H7 (cell line): ENCODE results near the gene ALKBH8. TPM values are rescaled to one million over a fixed set of nuclear protein-coding genes. Genes with fewer than 3 reads are reported as not detected.
"Not testable (repeated sequence)": the region's sequence is repeated elsewhere in the genome, so short reads cannot be mapped to it uniquely, and the experiment has no call there.

Experiments used
- DNase-seq: peaks from one replicate; pipeline ENCODE4 v3.0.0; 2012
- H3K27me3 ChIP-seq: 2 replicates; pipeline ENCODE4 v1.6.0; 2011; ENCODE audit warnings: mild to moderate bottlenecking, low read length; ENCODE audit not compliant: control insufficient read depth, insufficient read depth
- H3K36me3 ChIP-seq: replicated peaks from 2 replicates; pipeline ENCODE4 v1.5.1; 2011; ENCODE audit warnings: low read length; ENCODE audit not compliant: control insufficient read depth, insufficient read depth
- H3K4me3 ChIP-seq: 2 replicates; pipeline ENCODE4 v1.5.1; 2011; ENCODE audit warnings: low read depth, mild to moderate bottlenecking, control low read depth, low read length, moderate library complexity; ENCODE audit not compliant: insufficient read depth
- total RNA-seq: library from RNA; depleted of rRNA; stranded (reverse); fragments of >200 nt; shearing (Covaris generic); gene quantifications from 2 replicates; pipeline ENCODE4 v1.2.3, GENCODE V29; 2014

The ALKBH8 gene
- total RNA-seq, 1 experiment from 2014 or later: 5.3 TPM

DNA sequence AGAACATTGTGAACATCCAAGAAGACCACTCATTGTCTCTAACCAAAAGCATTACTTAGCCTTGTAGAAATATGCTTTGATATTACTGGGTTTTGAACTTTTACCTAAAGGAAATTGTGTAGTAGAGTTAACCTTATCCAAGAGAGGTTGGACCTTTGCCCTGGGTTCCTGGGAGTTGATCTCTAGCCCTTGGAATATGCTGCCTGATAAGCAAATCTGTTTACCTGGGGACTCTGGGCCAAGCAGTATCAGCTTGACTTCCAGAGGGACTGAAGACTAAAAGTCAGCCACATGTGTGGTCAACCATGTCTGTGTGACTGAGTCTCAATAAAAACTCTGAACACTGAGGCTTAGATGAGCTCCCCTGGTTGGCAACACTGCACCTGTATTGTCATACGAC, 63.8 kb downstream of the ALKBH8 start:
- DNase-seq: no peak
- Histone ChIP-seq H3K27me3 (no peaks in the 10 kb centered on the region), H3K4me3 (no peak overlapping the region), H3K36me3 (peaks cover 1% of the 10 kb centered on the region; the same call in 1 of the 2 replicates)

DNA sequence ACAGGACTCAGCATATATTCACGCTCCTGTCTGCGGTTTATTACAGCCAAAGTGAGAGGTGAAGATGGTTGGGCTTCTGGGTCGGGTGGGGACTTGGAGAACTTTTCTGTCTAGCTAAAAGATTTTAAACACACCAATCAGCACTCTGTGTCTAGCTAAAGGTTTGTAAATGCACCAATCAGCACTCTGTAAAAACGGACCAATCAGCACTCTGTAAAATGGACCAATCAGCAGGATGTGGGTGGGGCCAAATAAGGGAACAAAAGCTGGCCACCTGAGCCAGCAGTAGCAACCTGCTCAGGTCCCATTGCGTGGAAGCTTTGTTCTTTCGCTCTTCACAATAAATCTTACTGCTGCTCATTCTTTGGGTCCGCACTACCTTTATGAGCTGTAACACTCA, 68.2 kb downstream of the ALKBH8 start:
- not testable (repeated sequence) for H3K36me3 ChIP-seq, DNase-seq, H3K27me3 ChIP-seq, H3K4me3 ChIP-seq

GRCh38 chr11:107496011-107496410, 69.5 kb downstream of the ALKBH8 start:
- H3K36me3 ChIP-seq: no peaks in the 10 kb centered on the region
- no peak for DNase-seq
- H3K27me3 ChIP-seq: no peaks in the 10 kb centered on the region
- H3K4me3 ChIP-seq: no peak overlapping the region

GRCh38 chr11:107494055-107494454, 71.5 kb downstream of the ALKBH8 start:
- H3K4me3 ChIP-seq: no peak overlapping the region
- no peaks in the 10 kb centered on the region for H3K36me3 ChIP-seq
- no peaks in the 10 kb centered on the region for H3K27me3 ChIP-seq
- no peak for DNase-seq

GRCh38 chr11:107493117-107493516, 72.4 kb downstream of the ALKBH8 start:
- H3K4me3 ChIP-seq: no peak overlapping the region
- no peaks in the 10 kb centered on the region for H3K27me3 ChIP-seq
- no peak for DNase-seq
- H3K36me3 ChIP-seq: no peaks in the 10 kb centered on the region

- no peak overlapping the region for H3K4me3 ChIP-seq
- H3K27me3 ChIP-seq: no peaks in the 10 kb centered on the region
- H3K36me3 ChIP-seq: no peaks in the 10 kb centered on the region
- DNase-seq: no peak
Observed at GRCh38 chr11:107490836-107491235, 74.7 kb downstream of the ALKBH8 start.

- Histone ChIP-seq H3K4me3 (no peak overlapping the region), H3K36me3 (no peaks in the 10 kb centered on the region), H3K27me3 (no peaks in the 10 kb centered on the region)
- DNase-seq: no peak
Observed at GRCh38 chr11:107482234-107482633, 83.3 kb downstream of the ALKBH8 start.

DNA sequence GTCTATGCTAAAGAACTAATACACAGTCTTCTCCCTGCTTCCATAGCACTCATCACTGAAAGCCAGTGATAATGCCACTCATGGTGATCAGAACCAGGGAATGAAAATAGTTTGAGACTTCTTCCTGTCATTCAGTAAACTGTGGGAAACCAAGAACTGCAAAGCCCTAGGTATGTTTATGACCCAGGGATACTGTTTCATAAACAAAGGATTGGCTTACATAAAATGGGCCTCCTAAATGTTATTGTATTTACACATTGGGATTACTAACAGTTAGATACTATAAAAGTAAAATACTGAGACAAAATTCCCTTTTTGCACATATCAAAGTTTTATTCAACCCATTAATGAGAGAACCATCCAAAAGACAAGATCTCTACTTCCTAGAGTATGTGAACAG, 86.6 kb downstream of the ALKBH8 start:
- Histone ChIP-seq H3K4me3 (no peak overlapping the region), H3K36me3 (no peaks in the 10 kb centered on the region), H3K27me3 (no peaks in the 10 kb centered on the region)
- DNase-seq: no peak

DNA sequence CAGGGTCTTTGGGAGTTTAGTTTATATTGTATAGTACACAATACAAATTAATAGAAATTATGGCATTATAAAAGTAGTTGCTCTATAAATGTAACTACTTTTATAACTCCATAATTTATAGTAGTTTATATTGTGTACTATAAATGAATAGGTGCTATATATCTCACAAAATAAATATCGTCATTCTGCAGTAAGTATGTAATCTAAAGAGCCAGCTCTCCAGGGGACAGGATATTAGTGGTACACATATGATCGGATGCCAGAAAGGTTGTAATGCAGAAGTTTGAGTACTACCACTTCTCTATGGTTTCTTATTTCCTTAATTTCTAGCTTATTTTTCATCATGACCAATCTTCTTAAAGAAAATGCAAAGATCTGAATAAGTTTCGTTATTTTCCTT, 87.7 kb downstream of the ALKBH8 start:
- Histone ChIP-seq H3K4me3 (no peak overlapping the region), H3K36me3 (no peaks in the 10 kb centered on the region), H3K27me3 (no peaks in the 10 kb centered on the region)
- DNase-seq: no peak

- no peaks in the 10 kb centered on the region for H3K27me3 ChIP-seq
- DNase-seq: no peak
- no peaks in the 10 kb centered on the region for H3K36me3 ChIP-seq
- no peak overlapping the region for H3K4me3 ChIP-seq
Observed at GRCh38 chr11:107473792-107474191, 91.7 kb downstream of the ALKBH8 start.

GRCh38 chr11:107472966-107473365, 92.6 kb downstream of the ALKBH8 start:
- H3K36me3 ChIP-seq: no peaks in the 10 kb centered on the region
- no peak for DNase-seq
- H3K4me3 ChIP-seq: no peak overlapping the region
- H3K27me3 ChIP-seq: no peaks in the 10 kb centered on the region

DNA sequence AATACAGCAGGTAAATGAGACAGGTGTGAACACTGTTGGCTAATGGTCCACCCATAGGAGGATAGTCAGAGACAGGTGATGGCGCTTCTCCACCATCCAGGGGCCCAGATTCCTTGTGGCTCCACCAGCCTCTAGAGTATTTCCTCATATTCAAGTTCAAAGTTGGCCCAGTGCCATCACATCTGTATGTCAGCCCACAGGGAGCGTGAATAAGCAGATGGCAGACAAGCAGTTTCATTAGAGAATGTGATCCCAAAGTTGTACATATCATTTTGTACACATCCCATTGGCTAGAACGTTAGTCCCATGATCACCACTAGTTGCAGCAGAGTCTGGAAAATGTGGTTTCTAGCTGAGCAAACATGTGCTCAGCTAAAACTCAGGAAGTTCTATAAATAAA, 96.9 kb downstream of the ALKBH8 start:
- no peak for DNase-seq
- H3K4me3 ChIP-seq: no peak overlapping the region
- H3K36me3 ChIP-seq: no peaks in the 10 kb centered on the region
- H3K27me3 ChIP-seq: no peaks in the 10 kb centered on the region

GRCh38 chr11:107467696-107468095, 97.8 kb downstream of the ALKBH8 start:
- no peaks in the 10 kb centered on the region for H3K36me3 ChIP-seq
- DNase-seq: no peak
- no peak overlapping the region for H3K4me3 ChIP-seq
- no peaks in the 10 kb centered on the region for H3K27me3 ChIP-seq

DNA sequence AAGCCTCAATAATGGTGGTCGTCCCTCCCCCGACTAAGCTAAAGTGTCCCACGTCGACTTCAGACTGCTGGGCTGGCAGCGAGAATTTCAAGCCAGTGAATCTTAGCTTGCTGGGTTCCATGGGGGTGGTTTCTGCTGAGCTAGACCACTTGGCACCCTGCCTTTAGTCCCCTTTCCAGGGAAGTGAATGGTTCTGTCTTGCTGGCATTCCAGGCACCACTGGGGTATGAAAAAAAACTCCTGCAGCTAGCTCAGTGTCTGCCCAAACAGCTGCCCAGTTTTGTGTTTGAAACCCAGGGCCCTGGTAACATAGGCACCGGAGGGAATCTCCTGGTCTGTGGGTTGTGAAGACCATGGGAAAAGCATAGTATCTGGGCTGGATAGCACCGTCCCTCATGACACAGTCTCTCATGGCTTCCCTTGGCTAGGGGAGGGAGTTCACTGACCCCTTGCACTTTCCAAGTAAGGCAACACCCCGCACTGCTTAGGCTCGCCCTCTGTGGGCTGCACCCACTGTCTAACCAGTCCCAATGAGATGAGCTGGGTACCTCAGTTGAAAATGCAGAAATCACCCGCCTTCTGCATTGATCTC, 99.2 kb downstream of the ALKBH8 start:
- not testable (repeated sequence) for H3K27me3 ChIP-seq, DNase-seq, H3K4me3 ChIP-seq, H3K36me3 ChIP-seq

DNA sequence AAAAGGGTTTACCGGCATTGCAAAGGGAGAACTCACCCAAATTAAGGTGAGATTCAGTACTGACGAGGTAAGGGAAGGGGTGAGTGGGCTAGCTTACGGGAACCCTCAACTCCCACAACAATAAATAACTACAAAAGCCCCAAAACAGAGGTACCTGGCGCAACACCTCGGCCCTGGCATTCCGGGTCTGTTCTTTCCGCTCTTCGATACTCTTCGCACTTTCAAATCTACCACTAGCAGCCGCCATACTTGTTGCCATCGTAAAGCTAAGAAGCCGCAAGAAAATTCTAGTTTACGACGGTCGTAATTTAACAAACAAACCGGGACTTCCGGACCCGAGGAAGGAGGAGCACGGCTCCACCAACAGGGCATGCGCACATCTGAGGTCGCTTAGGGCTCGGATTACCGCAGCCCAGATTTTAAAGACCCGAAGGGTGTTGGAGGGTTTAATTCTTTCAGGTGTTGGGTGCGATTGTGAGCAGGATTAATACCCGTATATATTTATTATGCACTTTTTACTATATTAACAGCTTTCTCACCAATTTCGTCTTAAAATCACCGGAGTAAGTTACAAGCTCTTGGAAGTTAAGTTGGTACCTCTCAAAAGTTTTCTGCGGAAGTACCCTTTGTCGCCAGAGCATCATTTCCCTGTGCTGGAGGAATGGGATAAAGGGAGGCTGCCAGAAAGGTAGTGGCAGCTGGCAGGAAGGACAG, 107.8 kb downstream of the ALKBH8 start, which contains the start of gene CWF19L2:
CWF19L2 (minus strand) TSS at position 268 of the 714 bp plus-strand sequence; CDS start at position 259, 9 bp downstream.
- H3K36me3 ChIP-seq: peaks cover 4% of the 10 kb centered on the region
- no peaks in the 10 kb centered on the region for H3K27me3 ChIP-seq
- peak; percentile 76 for DNase-seq
- H3K4me3 ChIP-seq: peak within 1 kb of the TSS; percentile 83
